HepG2 (cell line): ENCODE measurements around the gene SERPINA6. TPM values are rescaled to one million over a fixed set of nuclear protein-coding genes. Genes with fewer than 3 reads are reported as not detected.

Experiments
- ATAC-seq: fragments of 200-7000 bp; cut with Tn5 transposase; 3 replicates; pipeline ENCODE4 v1.9.1; 2020; ENCODE audit warnings: mild to moderate bottlenecking, moderate library complexity
- BruUV-seq: library from RNA; stranded (reverse); fragments of 400-500 nt; replicated peaks from 2 replicates; lab custom pipeline; 2021; lab: Mats Ljungman, UMichigan
- CTCF ChIA-PET: fragments of 300-600 bp; formaldehyde crosslinking; extraction: SDS; loops from one replicate; lab custom pipeline; 2021; ENCODE audit warnings: low total read pairs, inconsistent platforms, low intra/inter-chr PET ratio; lab: Yijun Ruan, JAX
- POLR2A ChIA-PET: fragments of 350-600 bp; sonication (Branson Sonifier 250); formaldehyde crosslinking; loops from one replicate; lab custom pipeline; 2020; ENCODE audit warnings: antibody characterized with exemption, inconsistent platforms; lab: Yijun Ruan, JAX
- DNase-seq: peaks from one replicate; pipeline ENCODE4 v3.0.0-alpha.2; 2015; ENCODE audit warnings: low spot score
- FAIRE-seq: peaks from 3 replicates; lab custom pipeline; 2011; peaks lifted over from hg19 to GRCh38; lab: Jason Lieb, UNC
- H2AFZ ChIP-seq: one replicate; pipeline ENCODE4 v1.6.1; 2011; ENCODE audit warnings: low read length, inconsistent platforms
- H3K27ac ChIP-seq: fragments of 300-600 bp; 3 replicates; pipeline ENCODE4 v1.8.0; 2011; ENCODE audit warnings: mixed run types, mild to moderate bottlenecking, mixed read lengths, low read length, inconsistent platforms; ENCODE audit not compliant: insufficient read depth; ENCODE audit errors: extremely low read length
- H3K27me3 ChIP-seq, 2 experiments: fragments of 200-600 bp in 1 of 2; 2 replicates in 1 of 2; 3 replicates in 1 of 2; pipeline versions ENCODE4 v1.6.0 to v1.8.0; 2011; ENCODE audit warnings: low read length in 2 of 2, mild to moderate bottlenecking in 2 of 2, moderate library complexity in 2 of 2, inconsistent platforms in 1 of 2; ENCODE audit not compliant: insufficient read depth in 2 of 2, control insufficient read depth in 1 of 2
- H3K36me3 ChIP-seq, 2 experiments: fragments of 200-600 bp in 1 of 2; replicated peaks in 1 of 2; 2 replicates in 1 of 2; 3 replicates in 1 of 2; pipeline versions ENCODE4 v1.5.1 to v1.8.0; 2011; ENCODE audit warnings: low read length in 2 of 2, inconsistent platforms in 1 of 2; ENCODE audit not compliant: insufficient read depth in 2 of 2, control insufficient read depth in 1 of 2
- H3K4me1 ChIP-seq: 2 replicates; pipeline ENCODE4 v1.5.1; 2012; ENCODE audit warnings: low read length, inconsistent platforms; ENCODE audit not compliant: insufficient read depth
- H3K4me2 ChIP-seq: 2 replicates; pipeline ENCODE4 v1.6.0; 2011; ENCODE audit warnings: low read depth, low read length, inconsistent platforms
- H3K4me3 ChIP-seq, 3 experiments: fragments of 200-600 bp in 1 of 3; sonication (generic), shearing (Covaris generic) in 1 of 3; replicated peaks in 1 of 3; 2 replicates each; pipeline ENCODE4 v1.5.1; 2011 to 2016; ENCODE audit warnings: low read length in 3 of 3, inconsistent platforms in 2 of 3, low read depth in 2 of 3, mild to moderate bottlenecking in 2 of 3, control low read depth in 1 of 3, mixed read lengths in 1 of 3; ENCODE audit not compliant: insufficient read depth in 1 of 3
- H3K79me2 ChIP-seq: one replicate; pipeline ENCODE4 v1.6.1; 2011; ENCODE audit warnings: low read length, inconsistent platforms; ENCODE audit not compliant: insufficient read depth
- H3K9ac ChIP-seq: 2 replicates; pipeline ENCODE4 v1.6.0; 2011; ENCODE audit warnings: mild to moderate bottlenecking, low read depth, low read length, inconsistent platforms; ENCODE audit not compliant: insufficient read depth
- H3K9me3 ChIP-seq: 2 replicates; pipeline ENCODE4 v1.5.1; 2012; ENCODE audit warnings: mild to moderate bottlenecking, low read length
- H4K20me1 ChIP-seq: 2 replicates; pipeline ENCODE4 v1.6.0; 2011; ENCODE audit warnings: inconsistent platforms, mild to moderate bottlenecking, low read length, moderate library complexity; ENCODE audit not compliant: insufficient read depth
- AGO2 ChIP-seq: fragments of 200-400 bp; formaldehyde crosslinking; optimal IDR thresholded peaks from 2 replicates; pipeline ENCODE3; 2017; ENCODE audit warnings: mild to moderate bottlenecking, low read depth, low read length, moderate library complexity
- CREM ChIP-seq, 2 experiments: sonication (generic) in 1 of 2; formaldehyde crosslinking in 1 of 2; IDR thresholded peaks; 2 replicates each; pipeline versions ENCODE4 v1.4.0 to v1.6.1; 2016 to 2020; ENCODE audit warnings: antibody characterized with exemption in 1 of 2, mild to moderate bottlenecking in 1 of 2, missing genetic modification reagents in 1 of 2
- IKZF5 ChIP-seq: IDR thresholded peaks from 2 replicates; pipeline ENCODE4 v1.6.1; 2018; ENCODE audit warnings: missing genetic modification reagents, mild to moderate bottlenecking, missing compliant biosample characterization
- MEIS1 ChIP-seq: sonication (generic); formaldehyde crosslinking; IDR thresholded peaks from 2 replicates; pipeline ENCODE4 v1.9.0; 2021; ENCODE audit warnings: mild to moderate bottlenecking, missing genetic modification reagents, moderate library complexity, borderline replicate concordance
- NR1H2 ChIP-seq: sonication (generic); formaldehyde crosslinking; IDR thresholded peaks from 2 replicates; pipeline ENCODE4 v1.8.1; 2022; ENCODE audit warnings: low read depth, missing genetic modification reagents, borderline replicate concordance
- POGK ChIP-seq: sonication (generic); formaldehyde crosslinking; conservative IDR thresholded peaks from 2 replicates; pipeline ENCODE4 v1.8.0; 2022; ENCODE audit warnings: mild to moderate bottlenecking, moderate library complexity, missing genetic modification reagents
- RBFOX2 ChIP-seq: fragments of 200-400 bp; formaldehyde crosslinking; IDR thresholded peaks from 2 replicates; pipeline ENCODE4 v1.6.1; 2017; ENCODE audit warnings: low read depth, mild to moderate bottlenecking, low read length
- RNF2 ChIP-seq: fragments of 450-650 bp; conservative IDR thresholded peaks from 2 replicates; pipeline ENCODE4 v1.6.1; 2016; ENCODE audit warnings: low read depth
- ZMYM3 ChIP-seq: sonication (generic); formaldehyde crosslinking; IDR thresholded peaks from 2 replicates; pipeline ENCODE4 v1.5.1; 2020; ENCODE audit warnings: mild to moderate bottlenecking, missing genetic modification reagents
- ZNF782 ChIP-seq: sonication (generic); formaldehyde crosslinking; IDR thresholded peaks from 2 replicates; pipeline ENCODE4 v1.4.0; 2020; ENCODE audit warnings: missing genetic modification reagents, mild to moderate bottlenecking, borderline replicate concordance
- WGBS: methylation state at CpG from one replicate; pipeline ENCODE4 v1.1.6; 2017; ENCODE audit warnings: low lambda C conversion rate; 5-methylcytosine and 5-hydroxymethylcytosine counted together
- in situ Hi-C: cut with HindIII; loops from 2 replicates; pipeline ENCODE4 v1.10.0; 2017; ENCODE audit warnings: low pct_unique_long_range_greater_than_20kb; ENCODE audit not compliant: extremely low pct_ligation_motif_present
- intact Hi-C: fragments of 100-400 bp; cut with micrococcal nuclease; formaldehyde crosslinking; loops from one replicate; pipeline ENCODE4 v1.10.0; 2022; ENCODE audit not compliant: unreplicated experiment
- polyA plus RNA-seq, 8 experiments: library from polyadenylated mRNA; depleted of rRNA in 3 of 8; stranded (reverse) in 7 of 8; unstranded in 1 of 8; fragments of >200 nt; fragmentation: Illumina TruSeq in 4 of 8; extraction: Trizol in 4 of 8; gene quantifications; 2 replicates each; pipeline versions ENCODE4 v1.2.1 to v1.2.3, GENCODE V29; 2011 to 2016; ENCODE audit warnings: low read depth in 4 of 8, missing spikeins in 1 of 8, mixed read lengths in 1 of 8; ENCODE audit not compliant: insufficient read depth in 1 of 8
- total RNA-seq, 5 experiments: library from RNA; depleted of rRNA; stranded (reverse); fragments of >200 nt; fragmentation: Illumina TruSeq; extraction: Trizol; gene quantifications; 2 replicates each; pipeline ENCODE4 v1.2.3, GENCODE V29; 2016; ENCODE audit warnings: low read depth in 1 of 5
- TF ChIP-seq, protein P1 (sequence below): sonication (generic); formaldehyde crosslinking; IDR thresholded peaks from 2 replicates; pipeline ENCODE4 v1.5.1; 2020; ENCODE audit warnings: mild to moderate bottlenecking, missing genetic modification reagents, moderate library complexity
- TF ChIP-seq, protein P2 (sequence below): sonication (generic); formaldehyde crosslinking; IDR thresholded peaks from 2 replicates; pipeline ENCODE4 v1.9.0; 2021; ENCODE audit warnings: missing genetic modification reagents, mild to moderate bottlenecking, borderline replicate concordance

SERPINA6 gene
- total and polyA plus RNA-seq, 2 of the 13 experiments (the other 11 are each of a cell fraction or from before 2014, with no cell fraction given): 260 to 333 TPM

GRCh38 chr14:94288610-94289465 is 34.3 kb downstream of the SERPINA6 start:
- 86% methylated on average over 13 of the region's 14 CpGs for WGBS
- in situ Hi-C loops (no loop called here), intact Hi-C loops (no loop called here)
- no peaks in the 10 kb centered on the region for H3K9me3 ChIP-seq
- H2AFZ ChIP-seq: no peak overlapping the region
- H3K36me3 ChIP-seq: peaks cover 6 to 19% of the 10 kb centered on the region in 2 experiments
- H3K27me3 ChIP-seq: no peaks in the 10 kb centered on the region; a peak in 1 of 5 replicates
- peaks cover 67% of the 10 kb centered on the region for H3K4me1 ChIP-seq
- CTCF ChIA-PET: no interaction called here
- H4K20me1 ChIP-seq: no peaks in the 10 kb centered on the region
- H3K79me2 ChIP-seq: peaks cover 27% of the 10 kb centered on the region
- no peak for ATAC-seq
- FAIRE-seq: no peak
- POLR2A ChIA-PET: interaction anchor here (1.0 to 1.5 kb wide), 2 partner anchors 12 to 28 kb away, joined by 3 to 9 read pairs; no protein-coding TSS in a partner anchor
- H3K9ac ChIP-seq: no peak overlapping the region; the same call in 1 of the 2 replicates
- DNase-seq: no peak
- H3K27ac ChIP-seq: no peak overlapping the region
- H3K4me3 ChIP-seq: no peak overlapping the region
- peak overlapping the region; percentile 44 for H3K4me2 ChIP-seq
- no TSS peak for BruUV-seq
- TF ChIP-seq RBFOX2 (peak; percentile 34; the same call in 1 of the 2 replicates), ZNF782 (CRISPR knock-in tag) (no peak), POGK (CRISPR knock-in tag) (no peak), CREM (IDR thresholded peaks at IDR 0.05) (no peak), CREM (CRISPR knock-in tag; IDR thresholded peaks at IDR 0.05) (no peak), RNF2 (no peak), AGO2 (peak; percentile 37), IKZF5 (no peak), NR1H2 (no peak), MEIS1 (CRISPR knock-in tag) (no peak), ZMYM3 (CRISPR knock-in tag) (peak; percentile 56)
- TF ChIP-seq, protein P1, sequence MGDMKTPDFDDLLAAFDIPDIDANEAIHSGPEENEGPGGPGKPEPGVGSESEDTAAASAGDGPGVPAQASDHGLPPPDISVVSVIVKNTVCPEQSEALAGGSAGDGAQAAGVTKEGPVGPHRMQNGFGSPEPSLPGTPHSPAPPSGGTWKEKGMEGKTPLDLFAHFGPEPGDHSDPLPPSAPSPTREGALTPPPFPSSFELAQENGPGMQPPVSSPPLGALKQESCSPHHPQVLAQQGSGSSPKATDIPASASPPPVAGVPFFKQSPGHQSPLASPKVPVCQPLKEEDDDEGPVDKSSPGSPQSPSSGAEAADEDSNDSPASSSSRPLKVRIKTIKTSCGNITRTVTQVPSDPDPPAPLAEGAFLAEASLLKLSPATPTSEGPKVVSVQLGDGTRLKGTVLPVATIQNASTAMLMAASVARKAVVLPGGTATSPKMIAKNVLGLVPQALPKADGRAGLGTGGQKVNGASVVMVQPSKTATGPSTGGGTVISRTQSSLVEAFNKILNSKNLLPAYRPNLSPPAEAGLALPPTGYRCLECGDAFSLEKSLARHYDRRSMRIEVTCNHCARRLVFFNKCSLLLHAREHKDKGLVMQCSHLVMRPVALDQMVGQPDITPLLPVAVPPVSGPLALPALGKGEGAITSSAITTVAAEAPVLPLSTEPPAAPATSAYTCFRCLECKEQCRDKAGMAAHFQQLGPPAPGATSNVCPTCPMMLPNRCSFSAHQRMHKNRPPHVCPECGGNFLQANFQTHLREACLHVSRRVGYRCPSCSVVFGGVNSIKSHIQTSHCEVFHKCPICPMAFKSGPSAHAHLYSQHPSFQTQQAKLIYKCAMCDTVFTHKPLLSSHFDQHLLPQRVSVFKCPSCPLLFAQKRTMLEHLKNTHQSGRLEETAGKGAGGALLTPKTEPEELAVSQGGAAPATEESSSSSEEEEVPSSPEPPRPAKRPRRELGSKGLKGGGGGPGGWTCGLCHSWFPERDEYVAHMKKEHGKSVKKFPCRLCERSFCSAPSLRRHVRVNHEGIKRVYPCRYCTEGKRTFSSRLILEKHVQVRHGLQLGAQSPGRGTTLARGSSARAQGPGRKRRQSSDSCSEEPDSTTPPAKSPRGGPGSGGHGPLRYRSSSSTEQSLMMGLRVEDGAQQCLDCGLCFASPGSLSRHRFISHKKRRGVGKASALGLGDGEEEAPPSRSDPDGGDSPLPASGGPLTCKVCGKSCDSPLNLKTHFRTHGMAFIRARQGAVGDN (CRISPR knock-in tag): peak; percentile 41
- TF ChIP-seq, protein P2, sequence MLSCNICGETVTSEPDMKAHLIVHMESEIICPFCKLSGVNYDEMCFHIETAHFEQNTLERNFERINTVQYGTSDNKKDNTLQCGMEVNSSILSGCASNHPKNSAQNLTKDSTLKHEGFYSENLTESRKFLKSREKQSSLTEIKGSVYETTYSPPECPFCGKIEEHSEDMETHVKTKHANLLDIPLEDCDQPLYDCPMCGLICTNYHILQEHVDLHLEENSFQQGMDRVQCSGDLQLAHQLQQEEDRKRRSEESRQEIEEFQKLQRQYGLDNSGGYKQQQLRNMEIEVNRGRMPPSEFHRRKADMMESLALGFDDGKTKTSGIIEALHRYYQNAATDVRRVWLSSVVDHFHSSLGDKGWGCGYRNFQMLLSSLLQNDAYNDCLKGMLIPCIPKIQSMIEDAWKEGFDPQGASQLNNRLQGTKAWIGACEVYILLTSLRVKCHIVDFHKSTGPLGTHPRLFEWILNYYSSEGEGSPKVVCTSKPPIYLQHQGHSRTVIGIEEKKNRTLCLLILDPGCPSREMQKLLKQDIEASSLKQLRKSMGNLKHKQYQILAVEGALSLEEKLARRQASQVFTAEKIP (CRISPR knock-in tag): no peak
